Transverse colon (tissue), 4 donors: ENCODE measurements around the gene RPTOR.

Source experiments
- CTCF ChIP-seq, 5 experiments: fragments of 200-600 bp in 3 of 5; fragments of 450-650 bp in 2 of 5; sonication (generic) in 3 of 5; IDR thresholded peaks; 1 replicate in 2 of 5; 2 replicates in 3 of 5; pipeline ENCODE4 v1.5.1; 2016 to 2017; ENCODE audit warnings: antibody characterized with exemption in 5 of 5, inconsistent platforms in 3 of 5, mild to moderate bottlenecking in 2 of 5, moderate library complexity in 1 of 5
- EP300 ChIP-seq: sonication (generic); formaldehyde crosslinking; IDR thresholded peaks from one replicate; pipeline ENCODE4 v1.6.1; 2017; ENCODE audit warnings: antibody characterized with exemption, low read depth
- POLR2A ChIP-seq: fragments of 450-650 bp; IDR thresholded peaks from one replicate; pipeline ENCODE4 v1.6.1; 2016; ENCODE audit warnings: antibody characterized with exemption, mild to moderate bottlenecking, moderate library complexity
- POLR2AphosphoS5 ChIP-seq, 3 donors: sonication (generic); formaldehyde crosslinking; IDR thresholded peaks; one replicate each; pipeline ENCODE4 v1.6.1; 2016; ENCODE audit warnings: antibody characterized with exemption in 3 of 3

GRCh38 chr17:80778716-80779115, 234.1 kb downstream of the RPTOR start:
- TF ChIP-seq POLR2A (no peak), CTCF (IDR thresholded peaks at IDR 0.05) (no peak), POLR2AphosphoS5 (IDR thresholded peaks at IDR 0.05) (no peak), EP300 (no peak)
